Right hindlimb (tissue), 1 donor: ENCODE results near the gene DHRS4.
"Not testable (repeated sequence)": the region's sequence is repeated elsewhere in the genome, so short reads cannot be mapped to it uniquely, and the experiment has no call there.

Experiments
- DNase-seq: peaks from one replicate; pipeline ENCODE4 v3.0.0-alpha.2; 2018

The DHRS4 gene

GRCh38 chr14:23988607-23989363 lies 35.2 kb downstream of the DHRS4 start, which contains the start of gene DHRS4L2:
DHRS4L2 (plus strand) TSS chr14:23988929; CDS start chr14:23988948, 19 bp downstream.
- DNase-seq: peak; percentile 89

DNA sequence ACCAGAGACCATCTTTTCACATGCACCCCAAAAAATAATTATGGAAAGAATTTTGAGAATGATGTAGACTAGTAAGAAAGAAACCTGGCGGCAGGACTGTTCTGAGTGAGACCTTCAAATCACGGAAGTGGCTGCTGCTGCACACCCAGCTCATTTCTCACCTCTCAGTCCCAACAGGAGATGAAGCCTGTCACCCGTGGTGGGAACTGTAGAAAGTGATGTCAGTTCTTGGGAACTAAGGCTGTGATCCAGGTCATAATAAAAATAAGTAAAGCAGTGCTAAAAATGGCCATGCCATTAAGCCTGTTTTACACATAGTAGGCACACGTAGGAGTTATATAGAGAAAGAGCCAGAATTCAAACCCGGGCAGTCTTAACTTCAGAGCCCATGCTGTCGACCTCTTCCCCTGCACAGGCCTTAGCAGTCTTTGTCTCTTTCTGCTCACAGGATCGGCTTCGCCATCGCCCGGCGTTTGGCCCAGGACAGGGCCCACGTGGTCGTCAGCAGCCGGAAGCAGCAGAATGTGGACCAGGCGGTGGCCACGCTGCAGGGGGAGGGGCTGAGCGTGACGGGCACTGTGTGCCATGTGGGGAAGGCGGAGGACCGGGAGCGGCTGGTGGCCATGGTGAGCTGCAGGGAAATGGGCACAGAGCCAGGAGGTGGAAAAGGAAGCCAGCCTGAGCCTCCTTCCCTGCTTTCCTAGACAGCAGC lies 36.3 kb downstream of the DHRS4 start:
- peak; percentile 52 for DNase-seq

DNA sequence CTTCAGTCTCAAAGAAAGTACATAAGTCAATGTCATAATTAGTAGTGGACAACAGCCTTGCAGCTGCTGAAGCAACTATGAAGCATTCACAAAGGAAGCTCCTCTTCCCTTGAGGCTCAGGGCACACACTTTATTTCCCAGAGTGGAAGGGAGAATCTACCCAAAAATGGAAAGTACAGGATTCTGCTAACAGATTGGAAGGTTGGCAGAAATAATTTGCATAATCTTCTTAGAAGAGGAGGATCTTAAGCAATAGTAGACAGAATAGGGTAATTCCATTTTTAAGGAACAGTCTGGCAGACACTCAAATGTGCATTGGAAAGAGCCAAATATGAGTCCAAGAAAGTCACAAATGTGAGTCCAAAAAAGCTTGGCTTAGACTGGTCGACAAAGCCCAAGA lies 37.4 kb downstream of the DHRS4 start:
- DNase-seq: not testable (repeated sequence)

DNA sequence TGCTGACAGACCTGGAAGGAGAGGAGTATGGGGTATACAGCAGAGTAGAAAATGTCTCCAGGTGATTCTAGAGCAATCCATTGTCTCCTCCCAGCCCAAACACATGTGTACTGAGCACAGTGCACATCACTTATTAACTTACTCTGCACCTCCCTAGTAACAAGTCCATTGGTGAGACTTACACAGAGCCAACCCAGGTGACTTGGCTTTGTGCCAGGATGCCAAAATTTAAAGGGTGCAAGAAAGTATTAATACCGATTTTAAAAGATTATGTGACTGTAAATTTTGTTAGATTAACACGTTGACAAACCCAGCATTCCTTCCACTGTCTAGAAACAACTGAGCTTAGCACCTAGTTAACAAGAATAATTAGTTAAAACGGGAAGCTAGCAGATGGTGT lies 39.5 kb downstream of the DHRS4 start:
- DNase-seq: not testable (repeated sequence)

DNA sequence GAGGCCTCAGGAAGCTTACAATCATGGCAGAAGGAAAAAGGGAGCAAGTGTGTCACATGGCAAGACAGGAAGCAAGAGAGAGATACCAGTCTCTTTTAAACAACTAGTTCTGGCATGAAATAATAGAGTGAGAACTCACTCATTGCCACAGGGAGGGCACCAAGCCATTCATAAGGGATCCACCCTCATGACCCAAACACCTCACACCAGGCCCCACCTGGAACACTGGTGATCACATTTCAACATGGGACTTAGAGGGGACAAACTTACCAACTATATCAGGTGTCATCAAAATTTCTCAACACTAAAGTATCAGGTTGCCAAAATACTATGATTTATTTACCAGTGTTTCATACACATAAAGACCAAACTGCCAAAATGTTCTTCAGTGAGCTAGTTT lies 42.4 kb downstream of the DHRS4 start:
- DNase-seq: not testable (repeated sequence)

DNA sequence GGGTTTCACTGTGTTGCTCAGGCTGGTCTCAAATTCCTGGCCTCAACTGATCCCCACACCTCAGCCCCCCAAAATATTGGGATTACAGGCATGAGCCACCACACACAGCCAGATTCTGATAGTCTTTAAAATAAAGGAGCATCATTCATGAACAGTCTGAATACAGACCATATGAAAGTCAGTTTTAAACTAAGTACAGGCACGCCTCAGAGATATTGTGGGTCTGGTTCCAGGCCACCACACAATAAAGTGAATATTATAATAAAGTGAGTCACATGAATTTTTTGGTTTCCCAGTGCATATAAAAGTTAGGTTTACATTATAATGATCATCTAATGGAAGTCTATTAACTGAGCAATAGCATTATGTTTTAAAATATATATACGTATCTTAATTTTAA lies 43.3 kb downstream of the DHRS4 start:
- DNase-seq: not testable (repeated sequence)

GRCh38 chr14:23999640-24000039 lies 46.1 kb downstream of the DHRS4 start:
- DNase-seq: not testable (repeated sequence)

DNA sequence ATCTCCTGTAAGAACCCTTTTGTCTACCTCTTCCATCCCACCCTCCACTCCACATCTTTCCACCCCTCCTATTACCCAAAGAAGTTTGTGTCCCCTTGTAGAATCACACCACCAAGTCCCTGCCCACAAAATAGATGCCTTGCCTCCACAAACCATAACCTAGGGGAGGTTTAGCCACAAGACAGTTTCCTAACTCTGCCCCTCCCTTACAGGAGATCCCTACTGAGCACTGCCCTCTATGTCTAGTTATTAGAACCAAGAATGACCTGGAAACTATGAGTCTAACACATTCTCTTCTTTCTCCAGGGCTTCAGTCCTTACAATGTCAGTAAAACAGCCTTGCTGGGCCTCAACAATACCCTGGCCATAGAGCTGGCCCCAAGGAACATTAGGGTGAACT lies 47.5 kb downstream of the DHRS4 start:
- not testable (repeated sequence) for DNase-seq

- DNase-seq: not testable (repeated sequence)
Observed at GRCh38 chr14:24001679-24002078, 48.1 kb downstream of the DHRS4 start.

DNA sequence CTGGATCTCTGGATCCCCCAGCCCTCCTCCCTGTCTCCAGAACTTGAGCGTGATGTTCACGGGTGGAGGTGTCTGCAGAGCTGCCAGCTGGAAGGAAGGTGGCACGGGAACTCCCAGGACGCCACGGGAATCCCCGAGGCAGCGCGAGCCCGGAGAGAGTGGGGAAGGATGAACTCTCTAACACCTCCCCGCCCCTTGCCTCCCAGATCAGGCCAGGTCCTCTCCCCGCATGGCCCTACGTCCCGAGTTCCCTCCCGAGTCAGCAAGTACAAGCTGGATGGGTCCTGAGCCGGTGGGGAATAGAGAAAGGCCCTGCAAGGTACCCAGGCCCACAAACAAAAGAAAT lies 52.9 kb downstream of the DHRS4 start:
- DNase-seq: not testable (repeated sequence)

DNA sequence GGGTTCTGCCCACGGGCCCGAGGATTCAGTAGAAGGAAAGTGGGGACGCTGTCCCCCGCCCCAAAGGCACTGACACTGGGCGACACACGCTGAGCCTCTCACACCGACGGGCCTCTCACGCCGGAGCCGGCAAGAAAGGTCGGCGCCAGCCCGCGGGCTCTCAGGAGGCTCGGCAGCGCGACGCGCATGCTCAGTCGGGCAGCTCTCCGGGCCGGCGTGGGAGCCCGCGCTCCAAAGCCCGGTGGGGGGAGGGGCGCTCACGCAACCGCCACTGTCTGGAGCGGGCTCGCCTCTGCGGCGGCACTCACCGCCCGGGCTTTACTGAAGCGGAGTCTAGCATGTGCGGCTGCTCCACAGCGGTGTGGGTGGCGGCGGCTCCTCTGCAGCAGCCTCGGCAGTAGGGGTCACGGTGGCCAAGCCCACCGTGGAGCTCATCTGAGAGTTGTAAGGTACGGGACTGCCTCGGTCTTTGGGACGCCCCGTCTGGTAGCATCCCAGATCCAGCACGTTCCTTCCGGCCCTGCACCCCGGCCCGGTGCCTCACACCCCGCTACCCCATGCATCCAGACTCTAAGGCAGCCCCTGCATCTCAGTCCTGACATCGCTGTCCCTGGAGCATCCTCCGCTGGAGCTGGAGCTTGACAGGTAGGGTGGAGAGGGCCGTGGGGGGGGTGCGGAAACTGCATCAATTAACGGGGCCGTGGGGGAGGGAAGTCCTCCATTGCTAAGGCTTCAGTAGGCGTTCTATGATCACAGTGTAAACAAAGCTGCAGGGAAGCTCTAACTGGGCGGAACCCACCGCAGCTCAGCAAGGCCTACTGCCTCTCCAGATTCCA lies 53.5 kb downstream of the DHRS4 start:
- DNase-seq: peak; percentile 73

- DNase-seq: no peak
Observed at GRCh38 chr14:24011051-24011450, 57.5 kb downstream of the DHRS4 start.

- not testable (repeated sequence) for DNase-seq
Observed at GRCh38 chr14:24012726-24013273, 59.2 kb downstream of the DHRS4 start.

DNA sequence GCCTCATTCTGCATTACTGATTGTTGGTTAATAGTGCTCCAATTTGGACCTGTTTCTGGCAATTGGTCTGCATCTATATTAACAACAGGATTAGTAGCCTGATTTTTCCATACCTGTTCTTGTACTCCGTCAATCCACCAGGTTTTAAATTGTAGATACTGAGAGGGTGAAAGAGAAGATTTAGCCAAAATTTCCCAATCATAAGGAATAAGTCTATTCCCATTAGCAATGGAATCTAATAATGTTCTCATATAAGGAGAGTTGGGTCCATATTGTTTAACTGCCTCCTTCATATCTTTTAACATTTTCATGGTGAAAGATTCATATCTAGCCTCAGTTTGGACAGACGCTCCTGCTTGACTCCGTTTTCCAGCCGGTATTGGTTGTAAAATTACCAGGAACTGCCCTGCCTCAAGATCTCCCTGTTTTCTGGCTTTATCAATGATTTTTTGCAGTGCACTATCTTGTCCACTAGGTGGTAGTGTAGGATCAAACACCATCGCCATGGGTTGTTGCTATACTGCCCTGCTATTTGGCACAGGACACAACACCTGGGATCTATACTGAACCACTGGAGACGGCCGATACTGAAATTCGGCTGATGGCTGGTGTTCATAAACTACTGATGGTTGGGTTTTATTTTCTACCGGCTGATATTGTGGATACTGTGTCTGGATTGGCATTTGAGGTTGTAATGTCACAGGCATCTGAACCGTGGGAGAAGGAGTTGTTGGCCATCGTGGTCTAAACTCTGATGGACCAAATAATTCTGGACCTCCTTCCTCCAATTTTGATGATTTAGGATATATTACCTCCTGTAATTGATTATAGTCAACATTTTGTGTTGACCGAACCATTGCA lies 60.3 kb downstream of the DHRS4 start:
- DNase-seq: peak; percentile 60

DNA sequence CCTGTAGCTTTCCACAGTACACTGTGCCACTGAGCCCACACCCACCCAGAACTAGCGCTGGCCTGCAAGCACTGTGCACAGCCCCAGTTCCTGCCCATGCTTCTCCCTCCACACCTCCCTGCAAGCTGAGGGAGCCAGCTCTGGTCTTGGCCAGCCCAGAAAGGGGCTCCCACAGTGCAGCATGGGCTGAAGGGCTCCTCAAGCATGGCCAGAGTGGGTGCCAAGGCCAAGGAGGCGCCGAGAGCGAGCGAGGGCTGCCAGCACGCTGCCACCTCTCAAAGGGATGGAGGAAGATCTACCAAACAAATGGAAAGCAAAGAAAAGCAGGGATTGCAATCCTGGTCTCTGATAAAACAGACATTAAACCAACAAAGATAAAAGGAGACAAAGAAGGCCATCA lies 62.2 kb downstream of the DHRS4 start:
- not testable (repeated sequence) for DNase-seq
